GM13977 (cell line): ENCODE measurements around the gene ZNF670.
A peak's percentile ranks its signal among the peaks of the same experiment; 100 is the strongest.

Experiments
- DNase-seq: peaks from one replicate; pipeline ENCODE4 v3.0.0; 2012; ENCODE audit warnings: low spot score
- in situ Hi-C: fragments of 300-500 bp; cut with MboI; formaldehyde crosslinking; loops from one replicate; pipeline ENCODE4 v1.12.0; 2022; ENCODE audit warnings: low sequenced_read_pairs, low pct_unique_long_range_greater_than_20kb, mixed read lengths, inconsistent platforms; ENCODE audit not compliant: unreplicated experiment
- TF ChIP-seq, protein P1 (sequence below): IDR thresholded peaks from 2 replicates; pipeline ENCODE4 v1.5.1; 2012; ENCODE audit warnings: mild to moderate bottlenecking, control low read depth; ENCODE audit not compliant: insufficient read depth; ENCODE audit errors: extremely low read depth, missing control alignments

Gene ZNF670

DNA sequence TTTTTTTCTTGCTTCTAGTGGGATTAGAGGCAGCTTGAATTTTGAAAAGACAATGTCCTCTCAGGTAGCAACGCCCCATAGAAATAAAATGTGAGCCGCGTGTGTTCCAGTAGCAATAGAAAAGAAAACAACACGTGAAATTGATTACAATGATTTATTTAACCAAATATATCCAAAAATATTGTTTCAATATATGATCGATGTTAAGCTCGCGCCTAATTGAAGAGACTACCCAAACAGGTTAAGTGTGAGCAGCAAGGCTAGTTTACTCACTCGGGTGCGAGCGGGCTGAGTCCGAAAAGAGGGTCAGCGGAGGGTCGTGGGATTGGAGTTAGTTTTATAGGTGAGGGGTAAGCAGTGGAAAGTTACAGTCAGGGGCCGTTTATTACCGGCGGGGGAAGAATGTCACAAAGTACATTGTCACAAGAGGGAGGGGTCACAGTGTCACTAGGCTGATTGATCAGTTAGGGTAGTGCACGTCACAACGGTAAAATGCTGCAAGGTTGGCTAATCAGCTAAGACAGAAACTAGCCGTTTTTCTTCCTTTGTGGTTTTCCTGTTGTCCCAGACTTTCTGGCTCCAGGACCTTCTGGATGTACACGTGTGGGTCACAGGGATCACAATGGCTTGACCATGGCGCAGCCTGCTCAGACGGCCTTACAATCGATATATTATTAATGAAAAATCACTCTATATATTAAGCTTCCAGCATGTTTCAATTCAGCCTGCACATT is 697 bp upstream of the ZNF670 start:
- in situ Hi-C loops: no loop called here
- DNase-seq: peak; percentile 30
- TF ChIP-seq, protein P1, sequence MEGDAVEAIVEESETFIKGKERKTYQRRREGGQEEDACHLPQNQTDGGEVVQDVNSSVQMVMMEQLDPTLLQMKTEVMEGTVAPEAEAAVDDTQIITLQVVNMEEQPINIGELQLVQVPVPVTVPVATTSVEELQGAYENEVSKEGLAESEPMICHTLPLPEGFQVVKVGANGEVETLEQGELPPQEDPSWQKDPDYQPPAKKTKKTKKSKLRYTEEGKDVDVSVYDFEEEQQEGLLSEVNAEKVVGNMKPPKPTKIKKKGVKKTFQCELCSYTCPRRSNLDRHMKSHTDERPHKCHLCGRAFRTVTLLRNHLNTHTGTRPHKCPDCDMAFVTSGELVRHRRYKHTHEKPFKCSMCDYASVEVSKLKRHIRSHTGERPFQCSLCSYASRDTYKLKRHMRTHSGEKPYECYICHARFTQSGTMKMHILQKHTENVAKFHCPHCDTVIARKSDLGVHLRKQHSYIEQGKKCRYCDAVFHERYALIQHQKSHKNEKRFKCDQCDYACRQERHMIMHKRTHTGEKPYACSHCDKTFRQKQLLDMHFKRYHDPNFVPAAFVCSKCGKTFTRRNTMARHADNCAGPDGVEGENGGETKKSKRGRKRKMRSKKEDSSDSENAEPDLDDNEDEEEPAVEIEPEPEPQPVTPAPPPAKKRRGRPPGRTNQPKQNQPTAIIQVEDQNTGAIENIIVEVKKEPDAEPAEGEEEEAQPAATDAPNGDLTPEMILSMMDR: no peak

DNA sequence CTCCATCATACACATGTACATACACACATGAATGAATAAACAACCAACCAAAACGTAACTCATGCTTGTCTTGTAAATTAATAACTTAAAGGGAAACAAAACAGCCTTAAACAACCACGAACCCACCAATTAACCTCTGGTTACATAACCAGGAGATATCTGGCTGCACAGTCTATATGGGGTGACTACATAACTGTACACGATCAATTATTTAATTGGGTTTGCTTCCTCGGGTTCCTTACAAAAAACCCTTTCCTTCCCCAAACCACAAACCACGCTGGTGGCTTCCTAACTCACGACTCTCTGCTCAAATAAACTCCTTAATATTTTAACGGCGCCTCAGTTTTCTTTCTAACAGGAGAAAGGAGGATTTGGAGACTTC is 744 bp downstream of the ZNF670 start:
- TF ChIP-seq, protein P1: no peak
- in situ Hi-C loops: no loop called here
- peak; percentile 27 for DNase-seq

DNA sequence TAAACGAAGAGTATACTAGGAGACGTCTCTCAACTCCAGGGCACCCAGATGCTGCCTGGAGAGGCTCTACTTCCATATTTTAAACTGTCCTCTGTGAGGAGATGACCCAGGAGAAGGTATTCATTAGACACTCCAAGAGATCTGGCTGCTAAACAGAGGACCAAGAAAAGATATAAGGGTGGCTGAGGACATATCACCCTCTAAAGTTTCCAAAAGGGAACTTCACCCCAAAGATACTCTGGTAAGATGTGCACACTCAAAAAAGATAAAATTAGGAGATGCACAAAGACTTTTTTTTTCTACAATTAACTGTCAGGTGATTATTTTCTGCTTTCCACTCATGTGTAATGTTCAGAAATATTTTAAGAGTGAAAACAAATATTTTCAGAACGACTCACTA is 1.4 kb downstream of the ZNF670 start:
- DNase-seq: no peak
- TF ChIP-seq, protein P1: peak; percentile 11
- in situ Hi-C loops: no loop called here

DNA sequence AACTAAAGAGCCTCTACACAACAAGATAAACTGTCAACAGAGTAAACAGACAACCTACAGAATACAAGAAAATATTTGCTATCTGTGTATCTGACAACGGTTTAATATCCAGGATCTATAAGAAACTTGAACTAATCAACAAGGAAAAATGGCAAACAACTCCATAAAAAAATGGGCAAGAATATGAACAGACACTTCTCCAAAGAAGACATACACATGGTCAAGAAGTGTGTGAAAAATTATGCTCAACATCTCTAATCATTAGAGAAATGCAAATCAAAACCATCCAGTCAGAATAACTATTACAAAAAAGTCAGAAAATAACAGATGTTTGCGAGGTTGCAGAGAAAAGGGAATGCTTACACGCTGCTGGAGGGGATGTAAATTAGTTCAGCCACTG is 8.0 kb downstream of the ZNF670 start:
- in situ Hi-C loops: no loop called here
- no peak for DNase-seq
- TF ChIP-seq, protein P1: no peak

DNA sequence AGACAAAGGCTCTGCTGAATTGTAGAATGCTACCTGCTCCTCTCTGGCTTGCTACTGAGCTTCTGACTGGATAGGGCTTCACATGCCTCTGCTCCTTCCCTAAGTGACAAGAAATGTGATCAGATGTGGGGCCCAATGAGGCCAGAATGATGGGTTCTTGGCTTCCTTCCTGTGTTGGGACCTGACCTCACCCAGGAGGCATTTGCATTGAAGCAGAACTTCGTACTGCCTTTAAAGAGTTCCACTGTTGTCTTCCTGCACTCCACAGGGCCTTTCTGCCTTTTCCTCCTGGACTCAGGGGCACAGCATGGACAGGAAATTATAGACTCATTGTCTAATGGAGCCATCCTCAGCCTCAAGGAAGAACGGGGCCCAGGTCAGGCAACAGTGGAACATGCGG is 14.3 kb downstream of the ZNF670 start:
- no peak for DNase-seq
- TF ChIP-seq, protein P1: no peak
- in situ Hi-C loops: no loop called here

DNA sequence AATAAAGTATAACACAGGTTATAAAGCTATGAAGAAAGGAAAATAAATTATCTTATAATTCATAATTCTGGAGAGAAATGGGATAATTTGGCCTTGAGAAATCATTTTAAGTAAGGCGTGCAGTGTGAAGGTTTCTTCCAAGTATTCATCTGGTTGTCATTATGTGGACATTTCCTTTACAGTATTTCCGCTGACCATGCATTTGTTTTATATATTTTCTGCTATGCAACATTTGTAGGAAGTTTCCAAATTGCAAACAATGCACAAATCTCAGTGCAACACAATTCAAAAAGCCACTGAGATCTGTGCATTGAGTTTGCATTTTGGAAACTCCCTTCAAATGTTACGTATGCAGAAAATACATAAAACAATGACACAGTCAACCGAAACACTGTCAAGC is 17.8 kb downstream of the ZNF670 start:
- in situ Hi-C loops: no loop called here
- TF ChIP-seq, protein P1: no peak
- no peak for DNase-seq
